HepG2 (cell line): Measurements from ENCODE around the gene SYVN1. TPM values are rescaled to one million over a fixed set of nuclear protein-coding genes. Genes with fewer than 3 reads are reported as not detected.
A peak's percentile ranks its signal among the peaks of the same experiment; 100 is the strongest.

Experiments
- ERF ChIP-seq: IDR thresholded peaks from 2 replicates; pipeline ENCODE4 v1.6.1; 2018; ENCODE audit warnings: missing biosample characterization, missing genetic modification reagents
- ETS1 ChIP-seq: sonication (generic); formaldehyde crosslinking; IDR thresholded peaks from 2 replicates; pipeline ENCODE4 v1.4.0; 2020; ENCODE audit warnings: missing genetic modification reagents
- FOXK2 ChIP-seq: fragments of 450-650 bp; IDR thresholded peaks from 2 replicates; pipeline ENCODE4 v1.6.1; 2016
- FOXP1 ChIP-seq, 2 experiments: fragments of 450-650 bp in 1 of 2; IDR thresholded peaks; 2 replicates each; pipeline ENCODE4 v1.6.1; 2017 to 2018; ENCODE audit warnings: antibody characterized with exemption in 1 of 2
- IKZF4 ChIP-seq: sonication (generic); formaldehyde crosslinking; IDR thresholded peaks from 2 replicates; pipeline ENCODE4 v1.5.1; 2020; ENCODE audit warnings: borderline replicate concordance, mild to moderate bottlenecking, low read depth, missing genetic modification reagents; ENCODE audit errors: not compliant biosample characterization
- JUN ChIP-seq: sonication (generic); formaldehyde crosslinking; IDR thresholded peaks from 2 replicates; pipeline ENCODE4 v1.4.0; 2020; ENCODE audit warnings: mild to moderate bottlenecking, missing genetic modification reagents
- SP2 ChIP-seq: sonication (generic); formaldehyde crosslinking; IDR thresholded peaks from 2 replicates; pipeline ENCODE4 v1.5.1; 2020; ENCODE audit warnings: mild to moderate bottlenecking, missing genetic modification reagents
- STAG1 ChIP-seq: sonication (generic); formaldehyde crosslinking; IDR thresholded peaks from 2 replicates; pipeline ENCODE4 v1.4.0; 2020; ENCODE audit warnings: missing genetic modification reagents
- TGIF2 ChIP-seq: IDR thresholded peaks from 2 replicates; pipeline ENCODE4 v1.6.1; 2016; ENCODE audit warnings: control low read depth, missing compliant biosample characterization
- THAP11 ChIP-seq: IDR thresholded peaks from 2 replicates; pipeline ENCODE4 v1.6.1; 2016; ENCODE audit warnings: missing biosample characterization, missing genetic modification reagents
- THAP9 ChIP-seq: sonication (generic); formaldehyde crosslinking; IDR thresholded peaks from 2 replicates; pipeline ENCODE4; 2020; ENCODE audit warnings: missing genetic modification reagents, mild to moderate bottlenecking, borderline replicate concordance
- ZBTB40 ChIP-seq, 2 experiments: fragments of 450-650 bp in 1 of 2; sonication (generic) in 1 of 2; formaldehyde crosslinking in 1 of 2; IDR thresholded peaks; 2 replicates each; pipeline versions ENCODE4 v1.6.1 to v1.8.0; 2016 to 2022; ENCODE audit warnings: antibody characterized with exemption in 1 of 2, mild to moderate bottlenecking in 1 of 2, missing genetic modification reagents in 1 of 2
- ZNF772 ChIP-seq: sonication (generic); formaldehyde crosslinking; IDR thresholded peaks from 2 replicates; pipeline ENCODE4 v1.5.0; 2020; ENCODE audit warnings: mild to moderate bottlenecking, missing genetic modification reagents
- ZNF891 ChIP-seq: sonication (generic); formaldehyde crosslinking; IDR thresholded peaks from 2 replicates; pipeline ENCODE4 v1.5.0; 2020; ENCODE audit warnings: mild to moderate bottlenecking, missing genetic modification reagents
- polyA plus RNA-seq, 8 experiments: library from polyadenylated mRNA; depleted of rRNA in 3 of 8; stranded (reverse) in 7 of 8; unstranded in 1 of 8; fragments of >200 nt; fragmentation: Illumina TruSeq in 4 of 8; extraction: Trizol in 4 of 8; gene quantifications; 2 replicates each; pipeline versions ENCODE4 v1.2.1 to v1.2.3, GENCODE V29; 2011 to 2016; ENCODE audit warnings: low read depth in 4 of 8, missing spikeins in 1 of 8, mixed read lengths in 1 of 8; ENCODE audit not compliant: insufficient read depth in 1 of 8
- total RNA-seq, 5 experiments: library from RNA; depleted of rRNA; stranded (reverse); fragments of >200 nt; fragmentation: Illumina TruSeq; extraction: Trizol; gene quantifications; 2 replicates each; pipeline ENCODE4 v1.2.3, GENCODE V29; 2016; ENCODE audit warnings: low read depth in 1 of 5

The SYVN1 gene
- total and polyA plus RNA-seq, 2 of the 13 experiments (the other 11 are each of a cell fraction or from before 2014, with no cell fraction given), result 10.3 to 22.5 TPM

GRCh38 chr11:65121865-65122696, 12.2 kb downstream of the SYVN1 start, which contains the start of the genes FAU and MRPL49 (continued):
- TF ChIP-seq ZBTB40 (IDR thresholded peaks at IDR 0.05) (no peak), ZBTB40 (CRISPR knock-in tag; IDR thresholded peaks at IDR 0.05) (peak; percentile 80; the same call in 1 of the 2 replicates), IKZF4 (peak; percentile 71), JUN (CRISPR knock-in tag) (0 out of 2 replicates have a peak, but pooled peaks have one; percentile 25), ERF (CRISPR knock-in tag) (peak; percentile 85), SP2 (CRISPR knock-in tag) (peak; percentile 37; the same call in 1 of the 2 replicates), FOXP1 (IDR thresholded peaks at IDR 0.05) (no peak), FOXP1 (CRISPR knock-in tag; IDR thresholded peaks at IDR 0.05) (no peak), THAP9 (CRISPR knock-in tag) (peak; percentile 93; the same call in 1 of the 2 replicates), THAP11 (CRISPR knock-in tag) (peak; percentile 93), FOXK2 (peak; percentile 65; the same call in 1 of the 2 replicates), TGIF2 (peak; percentile 96), ETS1 (0 out of 2 replicates have a peak, but pooled peaks have one; percentile 68), ZNF772 (CRISPR knock-in tag) (peak; percentile 92), STAG1 (peak; percentile 28; the same call in 1 of the 2 replicates), ZNF891 (CRISPR knock-in tag) (0 out of 2 replicates have a peak, but pooled peaks have one; percentile 22)
